Hindlimb muscle (tissue), 1 donor: Measurements from ENCODE around the gene BLOC1S2. TPM values are rescaled to one million over a fixed set of nuclear protein-coding genes. Genes with fewer than 3 reads are reported as not detected.
"Not testable (repeated sequence)": the region's sequence is repeated elsewhere in the genome, so short reads cannot be mapped to it uniquely, and the experiment has no call there.

Source experiments
- DNase-seq: peaks from one replicate; pipeline ENCODE4 v3.0.0-alpha.2; 2013
- polyA plus RNA-seq: library from polyadenylated mRNA; unstranded; fragments of 120-200 nt; gene quantifications from one replicate; pipeline ENCODE4 v1.2.1, GENCODE V29; 2013; ENCODE audit not compliant: insufficient read length

BLOC1S2 gene
- polyA plus RNA-seq, 1 donor = 22.0 TPM

DNA sequence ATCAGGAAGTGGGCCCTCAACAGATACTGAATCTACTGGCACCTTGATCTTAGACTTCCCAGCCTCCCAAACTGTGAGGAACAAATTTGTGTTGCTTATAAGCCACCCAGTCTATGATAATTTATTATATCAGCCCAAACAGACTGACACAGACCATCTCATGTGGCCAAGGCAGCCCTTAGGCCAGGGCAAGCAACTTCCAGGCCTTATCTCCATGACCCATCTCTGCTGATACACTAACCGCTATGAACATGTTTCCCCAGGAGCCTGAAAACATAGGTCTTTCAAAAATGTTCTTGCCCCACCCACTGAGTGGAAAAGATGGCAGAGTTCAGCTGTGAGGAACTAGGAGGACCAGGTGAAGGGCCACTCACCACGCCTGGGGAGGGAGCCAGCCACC lies 3.2 kb upstream of the BLOC1S2 start:
- DNase-seq = no peak

DNA sequence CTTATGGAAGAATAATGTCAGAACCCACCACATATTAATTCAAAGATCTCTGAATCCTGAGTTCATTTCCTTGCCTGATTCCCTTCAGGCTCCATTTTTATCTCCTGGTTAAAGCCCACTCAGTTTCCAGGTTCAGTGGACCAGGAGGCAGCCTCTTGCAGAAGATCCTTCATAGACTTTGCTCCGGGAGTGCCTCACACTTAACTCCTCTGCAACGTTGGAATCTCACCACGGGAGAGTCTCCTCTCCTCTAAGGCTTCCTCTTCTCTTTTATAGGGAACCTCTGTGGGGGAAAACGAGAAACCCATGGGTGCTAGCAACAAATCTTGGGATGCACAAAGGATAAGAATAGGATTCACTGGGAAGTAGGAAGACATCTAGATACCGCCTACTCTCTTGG lies 1.7 kb upstream of the BLOC1S2 start:
- DNase-seq = no peak

- no peak for DNase-seq
Measured at GRCh38 chr10:100287756-100288155, 1.3 kb upstream of the BLOC1S2 start.

GRCh38 chr10:100285326-100285725 lies 1.2 kb downstream of the BLOC1S2 start:
- not testable (repeated sequence) for DNase-seq

DNA sequence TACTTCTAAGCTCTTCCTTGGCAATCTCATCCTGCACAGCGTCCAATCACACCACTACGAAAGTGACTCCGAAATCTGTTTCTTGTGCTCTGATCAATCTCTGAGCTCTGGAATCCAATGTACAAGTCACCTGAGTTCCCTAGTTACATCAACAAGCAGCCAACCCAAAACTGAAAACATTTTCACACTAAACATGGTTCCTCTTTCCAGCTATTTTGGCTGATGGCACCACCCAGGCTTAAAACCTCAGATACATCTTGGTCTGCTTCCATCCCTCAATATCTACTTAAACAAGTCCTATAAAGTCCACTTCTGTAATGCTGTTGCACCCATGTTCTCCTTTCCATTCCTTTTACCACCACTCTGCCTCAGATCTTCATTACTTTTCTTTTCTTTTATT lies 3.6 kb downstream of the BLOC1S2 start:
- no peak for DNase-seq

DNA sequence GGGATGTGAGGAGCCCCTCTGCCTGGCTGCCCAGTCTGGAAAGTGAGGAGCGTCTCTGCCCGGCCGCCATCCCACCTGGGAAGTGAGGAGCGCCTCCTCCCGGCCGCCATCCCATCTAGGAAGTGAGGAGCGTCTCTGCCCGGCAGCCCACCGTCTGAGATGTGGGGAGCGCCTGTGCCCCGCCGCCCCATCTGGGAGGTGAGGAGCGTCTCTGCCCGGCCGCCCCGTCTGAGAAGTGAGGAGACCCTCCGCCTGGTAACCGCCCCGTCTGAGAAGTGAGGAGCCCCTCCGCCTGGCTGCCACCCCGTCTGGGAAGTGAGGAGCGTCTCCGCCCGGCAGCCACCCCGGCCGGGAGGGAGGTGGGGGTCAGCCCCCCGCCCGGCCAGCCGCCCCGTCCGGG lies 9.5 kb downstream of the BLOC1S2 start:
- not testable (repeated sequence) for DNase-seq

- DNase-seq = peak; percentile 89
Measured at GRCh38 chr10:100267239-100268104, 19.0 kb downstream of the BLOC1S2 start, which contains the start of gene CWF19L1. CWF19L1 (minus strand) TSS chr10:100267638; CDS start chr10:100267593, 45 bp downstream.

- no peak for DNase-seq
Measured at GRCh38 chr10:100265821-100266485, 20.5 kb downstream of the BLOC1S2 start.

GRCh38 chr10:100254191-100254590 lies 32.3 kb downstream of the BLOC1S2 start:
- DNase-seq = no peak

DNA sequence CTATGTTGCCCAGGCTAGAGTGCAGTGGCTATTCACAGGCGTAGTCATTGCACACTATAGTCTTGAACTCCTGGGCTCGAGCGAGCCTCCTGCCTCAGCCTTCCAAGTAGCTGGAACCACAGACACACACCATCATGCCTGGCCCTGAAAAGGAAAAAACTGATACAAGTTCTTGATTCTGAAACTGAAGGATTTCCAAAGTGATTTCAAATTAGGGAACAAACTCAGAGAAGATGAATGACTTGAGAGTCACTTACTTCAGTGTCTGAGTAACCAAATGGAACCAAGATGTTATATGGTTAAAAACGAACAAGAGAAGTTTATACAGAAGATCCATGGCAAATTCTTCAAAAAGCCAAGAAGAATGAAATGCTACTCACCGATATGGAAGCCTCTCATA lies 33.4 kb downstream of the BLOC1S2 start:
- no peak for DNase-seq

DNA sequence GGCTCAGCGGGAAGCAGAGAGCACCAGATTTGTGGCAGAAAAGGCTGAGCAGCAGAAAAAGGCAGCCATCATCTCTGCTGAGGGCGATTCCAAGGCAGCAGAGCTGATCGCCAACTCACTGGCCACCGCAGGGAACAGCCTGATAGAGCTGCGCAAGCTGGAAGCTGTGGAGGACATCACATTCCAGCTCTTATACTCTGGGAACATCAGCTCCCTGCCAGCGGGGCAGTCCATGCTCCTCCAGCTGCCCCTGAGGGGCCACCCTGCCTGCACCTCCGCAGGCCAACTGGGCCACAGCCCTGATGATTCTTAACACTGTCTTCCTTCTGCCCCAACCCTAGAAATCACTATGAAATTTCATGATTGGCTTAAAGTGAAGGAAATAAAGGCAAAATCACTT lies 37.7 kb downstream of the BLOC1S2 start:
- DNase-seq = no peak

GRCh38 chr10:100245484-100246220 lies 40.8 kb downstream of the BLOC1S2 start:
- DNase-seq = no peak

- no peak for DNase-seq
Measured at GRCh38 chr10:100239851-100240250, 46.6 kb downstream of the BLOC1S2 start.

DNA sequence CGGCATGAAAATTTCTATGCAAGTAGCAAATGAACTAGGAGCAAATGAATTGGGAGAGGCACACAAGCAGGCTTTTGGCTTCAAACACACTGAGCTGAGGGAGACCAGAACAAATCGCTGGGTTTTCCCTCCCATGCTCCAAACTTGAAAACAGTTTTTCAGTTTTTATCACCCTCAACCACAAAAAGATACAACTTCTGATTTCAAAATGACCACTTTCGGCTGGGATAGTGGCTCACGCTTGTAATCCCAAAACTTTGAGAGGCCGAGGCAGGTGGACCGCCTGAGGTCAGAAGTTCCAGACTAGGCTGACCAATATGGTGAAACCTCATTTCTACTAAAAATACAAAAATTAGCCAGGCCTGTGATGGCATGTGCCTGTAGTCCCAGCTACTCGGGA lies 48.1 kb downstream of the BLOC1S2 start:
- DNase-seq = no peak

- no peak for DNase-seq
Measured at GRCh38 chr10:100232101-100232500, 54.4 kb downstream of the BLOC1S2 start.

GRCh38 chr10:100229819-100230422 lies 56.6 kb downstream of the BLOC1S2 start:
- no peak for DNase-seq

DNA sequence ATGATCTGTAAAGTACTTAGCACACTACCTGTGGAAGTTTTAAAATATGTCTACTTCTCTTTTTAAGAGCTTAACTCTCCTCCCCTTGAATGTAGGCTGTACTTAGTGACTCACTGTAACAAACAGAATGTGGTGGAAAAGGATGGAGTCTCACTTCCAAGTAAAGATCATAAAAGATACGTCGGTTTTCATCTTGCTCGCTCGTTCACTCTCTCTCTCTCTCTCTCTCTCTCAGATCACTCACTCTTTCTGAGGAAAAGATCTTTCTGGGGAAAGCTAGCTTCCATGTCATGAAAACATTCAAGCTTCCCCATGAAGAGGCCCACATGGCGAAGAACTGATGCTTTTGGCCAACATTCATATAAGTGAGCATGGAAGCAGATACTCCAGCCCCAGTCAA lies 62.6 kb downstream of the BLOC1S2 start:
- no peak for DNase-seq

Other genes starting within 250 kb of the BLOC1S2 start
- not detected for gene CPN1, start 204.8 kb downstream of the BLOC1S2 start, polyA plus RNA-seq
- 33.2 TPM for gene ERLIN1, start 100.7 kb downstream of the BLOC1S2 start, polyA plus RNA-seq
- 13.6 TPM for gene CHUK, start 57.1 kb downstream of the BLOC1S2 start, polyA plus RNA-seq
- 23.4 TPM for gene CWF19L1, start 19.0 kb downstream of the BLOC1S2 start, polyA plus RNA-seq
- not detected for gene PKD2L1, start 43.5 kb upstream of the BLOC1S2 start, polyA plus RNA-seq
- gene SCD, start 60.6 kb upstream of the BLOC1S2 start, polyA plus RNA-seq = 28.1 TPM
- 0.09 TPM for gene WNT8B, start 176.3 kb upstream of the BLOC1S2 start, polyA plus RNA-seq
- 12.4 TPM for gene SEC31B, start 233.2 kb upstream of the BLOC1S2 start, polyA plus RNA-seq
- gene NDUFB8, start 243.2 kb upstream of the BLOC1S2 start, polyA plus RNA-seq = 118 TPM
- gene HIF1AN, start 249.3 kb upstream of the BLOC1S2 start, polyA plus RNA-seq = 40.1 TPM